Upper lobe of left lung (tissue), 4 donors: ENCODE measurements around the gene C11orf42.

Experiments
- CTCF ChIP-seq, 6 experiments: fragments of 450-650 bp in 4 of 6; fragments of 200-600 bp in 2 of 6; sonication (generic) in 2 of 6; IDR thresholded peaks; one replicate each; pipeline ENCODE4 v1.5.1; 2016 to 2019; ENCODE audit warnings: antibody characterized with exemption in 6 of 6
- POLR2AphosphoS5 ChIP-seq, 2 donors: sonication (generic); formaldehyde crosslinking; IDR thresholded peaks; one replicate each; pipeline ENCODE4 v1.5.1; 2017; ENCODE audit warnings: antibody characterized with exemption in 2 of 2

GRCh38 chr11:6241316-6241715 is 36.0 kb downstream of the C11orf42 start:
- no peak for TF ChIP-seq CTCF (IDR thresholded peaks at IDR 0.05)
- no peak for TF ChIP-seq POLR2AphosphoS5 (IDR thresholded peaks at IDR 0.05)
